GM12878 (cell line): Measurements from ENCODE around the gene GJA9. TPM values are rescaled to one million over a fixed set of nuclear protein-coding genes. Genes with fewer than 3 reads are reported as not detected.

Experiments used
- ATAC-seq: fragments of 200-7000 bp; cut with Tn5 transposase; 3 replicates; pipeline ENCODE4 v1.9.1; 2020; ENCODE audit warnings: mild to moderate bottlenecking, moderate library complexity
- BruUV-seq: library from RNA; stranded (reverse); fragments of 400-500 nt; replicated peaks from 2 replicates; lab custom pipeline; 2021; lab: Mats Ljungman, UMichigan
- CTCF ChIA-PET: fragments of 300-600 bp; sonication (Branson Sonifier 250); formaldehyde crosslinking; extraction: SDS; loops from one replicate; lab custom pipeline; 2021; ENCODE audit warnings: inconsistent platforms; lab: Yijun Ruan, JAX
- POLR2A ChIA-PET: fragments of 350-600 bp; formaldehyde crosslinking; extraction: SDS; loops from one replicate; lab custom pipeline; 2021; ENCODE audit warnings: inconsistent platforms; lab: Charles Lee
- RAD21 ChIA-PET: fragments of 300-600 bp; sonication (Branson Sonifier 250); formaldehyde crosslinking; loops from one replicate; lab custom pipeline; 2023; ENCODE audit warnings: antibody characterized with exemption; ENCODE audit not compliant: unreplicated experiment; lab: Charles Lee
- SMC1A ChIA-PET: fragments of 300-600 bp; sonication (Branson Sonifier 250); formaldehyde crosslinking; loops from one replicate; lab custom pipeline; 2023; ENCODE audit not compliant: unreplicated experiment, uncharacterized antibody; lab: Charles Lee
- DNase-seq: peaks from one replicate; pipeline ENCODE4 v3.0.0-alpha.2; 2011; ENCODE audit warnings: low read depth, low spot score
- FAIRE-seq: peaks from 3 replicates; lab custom pipeline; 2011; peaks lifted over from hg19 to GRCh38; lab: Jason Lieb, UNC
- H2AFZ ChIP-seq: 2 replicates; pipeline ENCODE4 v1.6.0; 2011; ENCODE audit warnings: low read depth, low read length, control low read depth; ENCODE audit not compliant: control insufficient read depth
- H3K27ac ChIP-seq: 2 replicates; pipeline ENCODE4 v1.5.1; 2011; ENCODE audit warnings: control low read depth; ENCODE audit not compliant: control insufficient read depth, insufficient read depth
- H3K27me3 ChIP-seq, 2 experiments: replicated peaks in 1 of 2; 2 replicates each; pipeline versions ENCODE4 v1.6.0 to v1.6.1; 2011; ENCODE audit warnings: low read length in 1 of 2; ENCODE audit not compliant: control insufficient read depth in 2 of 2, insufficient read depth in 2 of 2
- H3K36me3 ChIP-seq, 2 experiments: 2 replicates each; pipeline ENCODE4 v1.5.1; 2011; ENCODE audit warnings: low read length in 1 of 2; ENCODE audit not compliant: control insufficient read depth in 2 of 2, insufficient read depth in 2 of 2
- H3K4me1 ChIP-seq: 2 replicates; pipeline ENCODE4 v1.6.1; 2011; ENCODE audit warnings: mild to moderate bottlenecking, low read length, moderate library complexity, mixed read lengths; ENCODE audit not compliant: control insufficient read depth, insufficient read depth
- H3K4me2 ChIP-seq: 2 replicates; pipeline ENCODE4 v1.6.0; 2011; ENCODE audit warnings: control low read depth; ENCODE audit not compliant: control insufficient read depth, insufficient read depth
- H3K4me3 ChIP-seq: fragments of 200-600 bp; sonication (generic); 2 replicates; pipeline ENCODE4 v1.5.1; 2016
- H3K79me2 ChIP-seq: 2 replicates; pipeline ENCODE4 v1.6.0; 2011; ENCODE audit warnings: low read length; ENCODE audit not compliant: control insufficient read depth, insufficient read depth
- H3K9ac ChIP-seq: 2 replicates; pipeline ENCODE4 v1.8.0; 2011; ENCODE audit warnings: low read length, control low read depth, mixed read lengths; ENCODE audit not compliant: control insufficient read depth, insufficient read depth
- H3K9me3 ChIP-seq: replicated peaks from 3 replicates; pipeline ENCODE4 v1.5.1; 2011; ENCODE audit warnings: mild to moderate bottlenecking, low read length; ENCODE audit not compliant: control insufficient read depth, insufficient read depth
- H4K20me1 ChIP-seq: 2 replicates; pipeline ENCODE4 v1.6.0; 2011; ENCODE audit not compliant: control insufficient read depth, insufficient read depth
- BCL3 ChIP-seq: IDR thresholded peaks from 2 replicates; pipeline ENCODE4 v1.6.1; 2011; ENCODE audit warnings: borderline replicate concordance, low read depth, mild to moderate bottlenecking, moderate library complexity, low read length; ENCODE audit not compliant: insufficient read depth, poor library complexity, severe bottlenecking
- ELK1 ChIP-seq: IDR thresholded peaks from 2 replicates; pipeline ENCODE4 v1.6.1; 2012; ENCODE audit warnings: low read depth, low read length, improper control_type of control experiment
- FOXM1 ChIP-seq: IDR thresholded peaks from 2 replicates; pipeline ENCODE4 v1.6.1; 2012; ENCODE audit warnings: low read depth, mild to moderate bottlenecking, inconsistent platforms, low read length, moderate library complexity
- HDAC6 ChIP-seq: fragments of 200-600 bp; sonication (generic); IDR thresholded peaks from one replicate; pipeline ENCODE4 v1.8.0; 2017; ENCODE audit warnings: antibody characterized with exemption; ENCODE audit not compliant: unreplicated experiment
- MLLT1 ChIP-seq: fragments of 450-650 bp; IDR thresholded peaks from 2 replicates; pipeline ENCODE4 v1.6.1; 2016; ENCODE audit warnings: mild to moderate bottlenecking
- RCOR1 ChIP-seq: conservative IDR thresholded peaks from 2 replicates; pipeline ENCODE4 v1.6.1; 2012; ENCODE audit warnings: low read depth, low read length, improper control_type of control experiment
- RELB ChIP-seq: fragments of 450-650 bp; IDR thresholded peaks from 2 replicates; pipeline ENCODE4 v1.6.1; 2017; ENCODE audit warnings: low read depth, mild to moderate bottlenecking, moderate library complexity
- TAF1 ChIP-seq: IDR thresholded peaks from 2 replicates; pipeline ENCODE4 v1.6.1; 2011; ENCODE audit warnings: mild to moderate bottlenecking, low read depth, low read length, borderline replicate concordance
- TARDBP ChIP-seq: IDR thresholded peaks from 2 replicates; pipeline ENCODE4 v1.6.1; 2016; ENCODE audit warnings: borderline replicate concordance
- ZNF384 ChIP-seq: IDR thresholded peaks from 2 replicates; pipeline ENCODE4 v1.6.1; 2012; ENCODE audit warnings: low read depth, mild to moderate bottlenecking, low read length, improper control_type of control experiment, borderline replicate concordance
- ZNF592 ChIP-seq: fragments of 450-650 bp; IDR thresholded peaks from 2 replicates; pipeline ENCODE4 v1.6.1; 2017; ENCODE audit warnings: mild to moderate bottlenecking, moderate library complexity
- WGBS: methylation state at CpG from one replicate; pipeline ENCODE4 v1.1.6; 2016; ENCODE audit warnings: low lambda C conversion rate; ENCODE audit not compliant: insufficient replicate concordance, insufficient coverage; ENCODE audit errors: missing lambda C conversion rate; 5-methylcytosine and 5-hydroxymethylcytosine counted together
- in situ Hi-C: fragments of 300-500 bp; cut with MboI; formaldehyde crosslinking; loops from 9 replicates; pipeline ENCODE4 v1.14.3; 2018; ENCODE audit warnings: mixed read lengths
- intact Hi-C: fragments of 100-400 bp; cut with micrococcal nuclease; formaldehyde crosslinking; loops from one replicate; pipeline ENCODE4 v1.14.2; 2022; ENCODE audit not compliant: unreplicated experiment
- polyA plus RNA-seq, 11 experiments: library from polyadenylated mRNA; depleted of rRNA in 4 of 11; unstranded in 6 of 11; stranded (reverse) in 5 of 11; fragments of >200 nt; fragmentation: Nextera tagmentation in 4 of 11; fragmentation: Illumina TruSeq in 1 of 11; extraction: Ambion mirVana in 4 of 11; extraction: Trizol in 1 of 11; gene quantifications; 1 replicate in 1 of 11; 2 replicates in 10 of 11; pipeline versions ENCODE4 v1.2.1 to v1.2.3, GENCODE V29; 2011 to 2016; ENCODE audit warnings: inconsistent platforms in 2 of 11, missing spikeins in 2 of 11, low read depth in 1 of 11
- total RNA-seq, 4 experiments: library from RNA; depleted of rRNA in 3 of 4; stranded (reverse); fragments of >200 nt in 3 of 4; fragmentation: Illumina TruSeq in 1 of 4; extraction: Trizol in 1 of 4; gene quantifications; 2 replicates each; pipeline versions ENCODE4 v1.2.1 to v1.2.3, GENCODE V29; 2013 to 2021

Gene GJA9
- total and polyA plus RNA-seq, 10 of the 15 experiments (the other 5 are each of a cell fraction or from before 2014, with no cell fraction given) = 0.13 TPM; not detected in 9

GRCh38 chr1:38829368-38829767, 52.0 kb downstream of the GJA9 start:
- Histone ChIP-seq H3K4me1 (no peaks in the 10 kb centered on the region), H4K20me1 (no peaks in the 10 kb centered on the region), H3K36me3 (no peaks in the 10 kb centered on the region), H3K9ac (no peak overlapping the region), H2AFZ (no peak overlapping the region), H3K27me3 (peaks cover 2 to 4% of the 10 kb centered on the region in 2 experiments; a peak in 3 of 4 replicates), H3K79me2 (no peaks in the 10 kb centered on the region), H3K4me3 (no peak overlapping the region), H3K4me2 (no peak overlapping the region), H3K9me3 (no peaks in the 10 kb centered on the region), H3K27ac (no peak overlapping the region)
- intact Hi-C loops = no loop called here
- no TSS peak for BruUV-seq
- DNase-seq (no peak), FAIRE-seq (no peak), ATAC-seq (no peak)
- TF ChIP-seq RCOR1 = no peak
- TF ChIP-seq RELB = no peak
- no peak for TF ChIP-seq FOXM1
- TF ChIP-seq BCL3 = no peak
- TF ChIP-seq TAF1 = no peak
- no peak for TF ChIP-seq HDAC6
- TF ChIP-seq TARDBP = no peak
- TF ChIP-seq ZNF384 = no peak
- TF ChIP-seq ZNF592 = no peak
- TF ChIP-seq MLLT1 = no peak
- TF ChIP-seq ELK1 = no peak
- in situ Hi-C loops = loop anchor here (25.0 kb wide), 1 partner anchor 942 kb away; no protein-coding TSS in a partner anchor
- SMC1A ChIA-PET = no interaction called here
- POLR2A ChIA-PET = no interaction called here
- CTCF ChIA-PET = interaction anchor here (1.3 kb wide), 1 partner anchor 11 kb away, joined by 4 read pairs; no protein-coding TSS in a partner anchor
- RAD21 ChIA-PET = no interaction called here
- 44% methylated on average over 1 of the region's 1 CpG for WGBS
